ENCODE measurements around the gene RBM20. TPM values are rescaled to one million over a fixed set of nuclear protein-coding genes. Genes with fewer than 3 reads are reported as not detected.

RBM20 gene
- total RNA-seq, 1 experiment from 2014 or later, result 0.17 TPM

DNA sequence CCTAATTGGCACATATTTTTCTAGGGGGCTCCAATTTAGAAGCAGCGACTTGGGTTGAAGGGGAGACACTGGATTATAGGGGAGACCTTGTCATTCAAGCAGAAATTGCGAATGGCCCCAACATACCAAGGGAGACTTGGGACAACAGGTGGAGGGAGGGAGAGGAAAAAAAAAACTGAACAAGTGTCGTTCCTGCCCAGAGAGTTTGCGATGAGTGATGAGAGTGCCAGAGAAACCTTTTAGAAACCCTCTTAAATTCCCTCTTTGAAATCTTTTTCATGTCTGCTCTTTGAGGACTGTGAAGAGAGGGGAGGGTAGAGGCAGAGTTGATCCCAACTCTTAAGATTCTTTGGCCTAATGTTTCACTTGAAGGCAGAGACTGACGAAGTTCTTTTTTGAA is 24.3 kb downstream of the RBM20 start:
- H3K79me2 ChIP-seq (ENCODE audit: insufficient read depth, low read length), result no peaks in the 10 kb centered on the region
- peak overlapping the region in 1 of 3 experiments; percentile 60; a peak in 2 of 7 replicates for H3K27ac Mint-ChIP-seq
- H3K56ac ChIP-seq (ENCODE audit: insufficient read length, low read depth, low read length), result no peak overlapping the region
- H2AK5ac ChIP-seq (ENCODE audit: insufficient read length, low read length), result no peak overlapping the region
- peaks cover 7% of the 10 kb centered on the region for H3K23me2 ChIP-seq (ENCODE audit: insufficient read length, low read depth, low read length, poor library complexity, severe bottlenecking)
- peak overlapping the region; percentile 54 for H3K4me2 ChIP-seq (ENCODE audit: insufficient read depth, insufficient read length, low read length)
- H3K27me3 ChIP-seq (ENCODE audit: insufficient read depth, low read length), result peaks cover 9% of the 10 kb centered on the region; the same call in 1 of the 2 replicates
- peaks cover 39 to 41% of the 10 kb centered on the region in 2 experiments for H3K4me1 Mint-ChIP-seq
- no peak overlapping the region for H3K4ac ChIP-seq (ENCODE audit: low read depth, low read length)
- no peak overlapping the region for H3K9ac ChIP-seq (ENCODE audit: extremely low read depth, insufficient read length, low read length)
- no peaks in the 10 kb centered on the region for H3K9me3 ChIP-seq (ENCODE audit: control insufficient read depth, low read depth, low read length)
- no peak overlapping the region for H3T11ph ChIP-seq (ENCODE audit: low read length)
- no peak overlapping the region for H4K5ac ChIP-seq (ENCODE audit: insufficient read length, low read depth, low read length)
- no peak overlapping the region for H3K27ac ChIP-seq (ENCODE audit: insufficient read length, low read depth, low read length)
- H2BK15ac ChIP-seq (ENCODE audit: low read depth, low read length), result no peak overlapping the region
- H3K4me1 ChIP-seq (ENCODE audit: insufficient read depth, low read length), result peaks cover 12% of the 10 kb centered on the region; the same call in 1 of the 2 replicates
- no peaks in the 10 kb centered on the region for H4K20me1 ChIP-seq (ENCODE audit: control insufficient read depth, insufficient read depth, insufficient read length)
- TF ChIP-seq CTCF (conservative IDR thresholded peaks at IDR 0.05), result no peak
- no peak overlapping the region for H3K23ac ChIP-seq (ENCODE audit: insufficient read length, low read depth, low read length)
- H2BK20ac ChIP-seq (ENCODE audit: low read depth, low read length, poor library complexity, severe bottlenecking), result no peak overlapping the region
- DNase-seq, result no peak
- H3K79me1 ChIP-seq (ENCODE audit: insufficient read depth, low read depth, low read length, poor library complexity, severe bottlenecking), result no peaks in the 10 kb centered on the region
- no peak overlapping the region for H2BK5ac ChIP-seq (ENCODE audit: insufficient read length, low read length)
- H2BK120ac ChIP-seq (ENCODE audit: low read depth, low read length, poor library complexity, severe bottlenecking), result no peak overlapping the region
- H3K4me3 Mint-ChIP-seq, result peak overlapping the region; percentile 22 to 59; a peak in 3 of 5 replicates
- H3K9me3 Mint-ChIP-seq, result no peaks in the 10 kb centered on the region; a peak in 1 of 5 replicates
- H3K18ac ChIP-seq (ENCODE audit: insufficient read length, low read depth, low read length), result no peak overlapping the region
- no peak overlapping the region for H4K91ac ChIP-seq (ENCODE audit: insufficient read length, low read depth, low read length)
- peaks cover 63% of the 10 kb centered on the region for H3K27me3 Mint-ChIP-seq (ENCODE audit: low read depth)
- WGBS (ENCODE audit: extremely low coverage, insufficient read length, low lambda C conversion rate), result no CpG with 5 or more reads among the region's 5 CpGs
- no peaks in the 10 kb centered on the region for H3K36me3 Mint-ChIP-seq (ENCODE audit: insufficient read depth in 1 of 3, low read depth in 3 of 3)
- H2BK12ac ChIP-seq (ENCODE audit: insufficient read length, low read depth, low read length), result no peak overlapping the region
- no peak overlapping the region for H2AFZ ChIP-seq (ENCODE audit: low read length)
- H4K8ac ChIP-seq (replicated peaks; ENCODE audit: insufficient read length, low read depth, low read length), result no peak overlapping the region
- H3K14ac ChIP-seq (ENCODE audit: insufficient read depth, low read length), result no peak overlapping the region
